Adrenal gland (tissue), 12 donors: ENCODE results near the gene KCNK5. TPM values are rescaled to one million over a fixed set of nuclear protein-coding genes. Genes with fewer than 3 reads are reported as not detected.

Experiments used
- DNase-seq, 7 donors: peaks; one replicate each; pipeline ENCODE4 v3.0.0-alpha.2; 2019 to 2020
- H3K27ac ChIP-seq, 5 donors: fragments of 200-600 bp; sonication (generic) in 4 of 5; 1 replicate in 3 of 5; 2 replicates in 2 of 5; pipeline versions ENCODE4 v1.5.1 to v1.8.0; 2016 to 2020; ENCODE audit warnings: mild to moderate bottlenecking in 1 of 5
- H3K27me3 ChIP-seq: fragments of 200-600 bp; 2 replicates; pipeline ENCODE4 v1.8.0; 2021
- H3K36me3 ChIP-seq, 2 donors: fragments of 200-600 bp; replicated peaks in 1 of 2; 1 replicate in 1 of 2; 2 replicates in 1 of 2; pipeline versions ENCODE4 v1.5.1 to v1.8.0; 2018 to 2022
- H3K4me1 ChIP-seq, 2 donors: fragments of 200-600 bp; replicated peaks in 1 of 2; 1 replicate in 1 of 2; 2 replicates in 1 of 2; pipeline versions ENCODE4 v1.5.1 to v1.8.0; 2018 to 2021
- H3K4me3 ChIP-seq, 4 donors: fragments of 200-600 bp; sonication (generic) in 3 of 4; one replicate each; pipeline ENCODE4 v1.5.1; 2016 to 2018
- H3K9me3 ChIP-seq, 3 donors: fragments of 200-600 bp; sonication (generic) in 1 of 3; replicated peaks in 1 of 3; 1 replicate in 2 of 3; 2 replicates in 1 of 3; pipeline versions ENCODE4 v1.5.1 to v1.8.0; 2016 to 2021
- CTCF ChIP-seq, 6 experiments: fragments of 450-650 bp in 4 of 6; fragments of 200-600 bp in 2 of 6; sonication (generic) in 1 of 6; IDR thresholded peaks; 1 replicate in 5 of 6; 2 replicates in 1 of 6; pipeline versions ENCODE4 v1.5.1 to v1.8.0; 2016 to 2021; ENCODE audit warnings: antibody characterized with exemption in 6 of 6, mild to moderate bottlenecking in 2 of 6, moderate library complexity in 1 of 6
- POLR2A ChIP-seq, 2 donors: fragments of 450-650 bp; IDR thresholded peaks; one replicate each; pipeline ENCODE4 v1.6.1; 2017; ENCODE audit warnings: antibody characterized with exemption in 2 of 2, mild to moderate bottlenecking in 2 of 2, moderate library complexity in 1 of 2
- WGBS, 4 donors: extraction: QIAGEN DNeasy Blood & Tissue Kit in 2 of 4; methylation state at CpG; one replicate each; pipeline versions ENCODE4 v1.1.5 to v1.1.7; 2013 to 2017; 5-methylcytosine and 5-hydroxymethylcytosine counted together
- intact Hi-C, 2 donors: fragments of 100-400 bp; cut with DNase I; formaldehyde crosslinking; loops; one replicate each; pipeline versions ENCODE4 v1.14.1 to v1.15.0; 2022 to 2023
- polyA plus RNA-seq, 3 donors: library from polyadenylated mRNA; stranded (reverse); fragments of 200-250 nt in 2 of 3; fragments of 350-450 nt in 1 of 3; fragmentation: Illumina TruSeq in 1 of 3; extraction: RNeasy Lipid Tissue Mini Kit (QIAGEN cat#74804) in 1 of 3; gene quantifications; one replicate each; pipeline ENCODE4 v1.2.3, GENCODE V29; 2013 to 2014
- total RNA-seq, 9 donors: library from RNA; depleted of rRNA in 4 of 9; stranded (reverse); fragments of >200 nt in 4 of 9; fragments of 120-200 nt in 1 of 9; fragmentation: NEBNext Ultra II Directional in 1 of 9; extraction: Animal tissue kit (Norgen Biotek cat#: 25700) in 1 of 9; gene quantifications; one replicate each; pipeline versions ENCODE4 v1.1.0 to v1.2.4, GENCODE V29; 2013 to 2023
- donor health status: healthy with polysubstance abuse.
- donor health status: Bipolar disorder and iron deficiency.
- donor health status: DM: yes; HTN: yes; CAD: no.
- donor health status: DM: no; HTN: no; CAD: no.
- donor health status: DM: no; HTN: no; CAD: no.
- donor health status: DM: yes; HTN: yes; CAD: no.

The KCNK5 gene
- total and polyA plus RNA-seq, 12 donors, result 0.26 to 57.1 (median 1.0) TPM

DNA sequence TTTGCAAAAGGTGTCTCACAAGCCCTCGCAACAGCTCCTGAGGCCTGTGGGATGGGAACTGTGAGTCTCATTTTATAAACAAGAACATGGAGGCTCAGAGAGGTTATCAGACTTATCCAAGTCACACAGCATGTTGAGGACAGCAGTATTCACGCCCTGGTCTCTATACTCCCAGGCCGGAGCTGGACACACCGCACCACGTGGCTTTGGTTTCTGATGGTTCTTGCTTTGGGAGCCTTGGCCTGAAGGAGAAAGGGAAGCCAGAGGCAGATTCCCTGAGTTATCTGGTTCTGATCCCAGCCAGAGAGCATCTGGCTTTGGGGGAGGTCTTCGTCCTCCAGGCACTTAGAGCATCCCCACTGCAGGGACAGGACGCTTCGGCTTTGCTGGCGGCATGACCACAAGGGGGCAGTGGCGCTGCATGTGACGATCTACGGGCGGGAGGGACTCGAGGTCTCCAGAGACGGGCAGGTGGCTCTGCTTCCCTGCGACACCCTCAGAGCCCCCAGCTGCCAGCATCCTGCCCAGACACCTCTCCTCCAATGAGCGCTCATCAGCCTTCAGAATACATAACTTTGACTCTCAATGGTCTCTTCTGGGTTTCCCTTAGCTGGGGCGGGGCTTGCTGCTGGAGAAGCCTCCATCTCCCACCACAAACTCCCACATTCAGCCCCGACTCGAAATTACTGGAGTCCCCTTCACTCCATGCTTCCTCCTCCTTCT is 62.9 kb downstream of the KCNK5 start:
- peak; percentile 86 to 92 (median 90) for TF ChIP-seq CTCF (IDR thresholded peaks at IDR 0.05)
- TF ChIP-seq POLR2A (IDR thresholded peaks at IDR 0.05), result no peak
- Histone ChIP-seq H3K4me1 (no peaks in the 10 kb centered on the region), H3K36me3 (no peaks in the 10 kb centered on the region), H3K4me3 (no peak overlapping the region), H3K27ac (no peak overlapping the region), H3K27me3 (no peaks in the 10 kb centered on the region), H3K9me3 (no peaks in the 10 kb centered on the region)
- WGBS, 4 donors, result 25 to 52% (median 27%) methylated on average over 10 to 20 of the region's 20 CpGs
- DNase-seq, result peak; percentile 69 to 85 (median 82)
- intact Hi-C loops, result loop anchor here (2.0 to 10.0 kb wide), 2 partner anchors 138 to 292 kb away; no protein-coding TSS in a partner anchor

GRCh38 chr6:39157511-39157910 is 71.8 kb downstream of the KCNK5 start:
- peak in 1 of 7 donors; percentile 34 for DNase-seq
- Histone ChIP-seq H3K4me1 (no peaks in the 10 kb centered on the region), H3K4me3 (no peak overlapping the region), H3K27ac (no peak overlapping the region), H3K27me3 (peaks cover 13% of the 10 kb centered on the region), H3K9me3 (no peaks in the 10 kb centered on the region), H3K36me3 (no peaks in the 10 kb centered on the region)
- intact Hi-C loops, result no loop called here
- TF ChIP-seq CTCF (IDR thresholded peaks at IDR 0.05) (no peak), POLR2A (IDR thresholded peaks at IDR 0.05) (no peak)
- WGBS, 4 donors, result 53 to 72% (median 61%) methylated on average over 3 of the region's 3 CpGs

GRCh38 chr6:39156801-39157200 is 72.5 kb downstream of the KCNK5 start:
- Histone ChIP-seq H3K27ac (no peak overlapping the region), H3K9me3 (no peaks in the 10 kb centered on the region), H3K4me3 (no peak overlapping the region), H3K27me3 (peaks cover 13% of the 10 kb centered on the region), H3K36me3 (no peaks in the 10 kb centered on the region), H3K4me1 (no peaks in the 10 kb centered on the region)
- WGBS, 4 donors, result 58 to 71% (median 66%) methylated on average over 3 of the region's 3 CpGs
- peak in 1 of 7 donors; percentile 6 for DNase-seq
- intact Hi-C loops, result no loop called here
- TF ChIP-seq POLR2A (IDR thresholded peaks at IDR 0.05) (no peak), CTCF (IDR thresholded peaks at IDR 0.05) (no peak)

DNA sequence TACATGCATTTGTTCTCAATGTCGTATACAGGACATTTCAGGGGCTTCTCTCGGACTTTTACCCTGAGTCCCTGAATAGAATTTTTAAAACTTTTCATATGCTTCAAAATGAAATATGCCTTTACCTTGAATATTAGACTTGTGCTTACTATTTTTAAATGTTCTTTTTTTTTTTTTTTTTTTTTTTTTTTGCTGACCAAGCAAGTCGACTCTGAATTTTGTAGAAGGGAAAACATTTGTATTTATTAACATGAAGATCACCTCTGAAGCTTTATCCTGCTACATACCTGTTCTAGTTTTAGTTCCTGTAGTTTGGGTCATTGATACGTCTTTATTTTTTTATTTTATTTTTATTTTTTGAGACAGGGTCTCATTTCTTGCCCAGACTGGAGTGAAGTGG is 74.6 kb downstream of the KCNK5 start:
- intact Hi-C loops, result no loop called here
- Histone ChIP-seq H3K9me3 (no peaks in the 10 kb centered on the region), H3K36me3 (no peaks in the 10 kb centered on the region), H3K27ac (no peak overlapping the region), H3K27me3 (peaks cover 17% of the 10 kb centered on the region), H3K4me1 (no peaks in the 10 kb centered on the region), H3K4me3 (no peak overlapping the region)
- TF ChIP-seq CTCF (IDR thresholded peaks at IDR 0.05) (no peak), POLR2A (IDR thresholded peaks at IDR 0.05) (no peak)
- 63 to 76% (median 72%) methylated on average over 4 of the region's 4 CpGs for WGBS, 4 donors
- no peak for DNase-seq
